IPS-15b (cell line): ENCODE data around the gene EMX2.

Experiments
- H3K27me3 ChIP-seq: one replicate; pipeline ENCODE4 v1.6.1; 2013; ENCODE audit warnings: low read length; ENCODE audit not compliant: control insufficient read depth, insufficient read depth
- H3K36me3 ChIP-seq: one replicate; pipeline ENCODE4 v1.6.1; 2013; ENCODE audit warnings: low read length; ENCODE audit not compliant: control insufficient read depth, insufficient read depth
- H3K4me1 ChIP-seq: one replicate; pipeline ENCODE4 v1.6.1; 2013; ENCODE audit warnings: mild to moderate bottlenecking, low read length; ENCODE audit not compliant: control insufficient read depth, insufficient read depth
- H3K4me3 ChIP-seq: one replicate; pipeline ENCODE4 v1.5.1; 2013; ENCODE audit warnings: low read depth, low read length
- H3K9ac ChIP-seq: one replicate; pipeline ENCODE4 v1.6.1; 2013; ENCODE audit warnings: low read depth, mild to moderate bottlenecking, low read length
- H3K9me3 ChIP-seq: one replicate; pipeline ENCODE4 v1.6.1; 2013; ENCODE audit warnings: mild to moderate bottlenecking, low read length; ENCODE audit not compliant: control insufficient read depth, insufficient read depth

Gene EMX2

GRCh38 chr10:117533507-117534281 is 8.9 kb upstream of the EMX2 start:
- H3K4me1 ChIP-seq, result peaks cover 4% of the 10 kb centered on the region
- no peak overlapping the region for H3K9ac ChIP-seq
- H3K4me3 ChIP-seq, result peak overlapping the region; percentile 16
- H3K36me3 ChIP-seq, result no peaks in the 10 kb centered on the region
- no peaks in the 10 kb centered on the region for H3K9me3 ChIP-seq
- peaks cover 99% of the 10 kb centered on the region for H3K27me3 ChIP-seq

GRCh38 chr10:117534321-117535297 is 7.9 kb upstream of the EMX2 start:
- peaks cover 99% of the 10 kb centered on the region for H3K27me3 ChIP-seq
- H3K9ac ChIP-seq, result no peak overlapping the region
- H3K4me3 ChIP-seq, result peak overlapping the region; percentile 22
- no peaks in the 10 kb centered on the region for H3K9me3 ChIP-seq
- no peaks in the 10 kb centered on the region for H3K36me3 ChIP-seq
- H3K4me1 ChIP-seq, result peaks cover 4% of the 10 kb centered on the region

GRCh38 chr10:117535298-117536071 is 7.1 kb upstream of the EMX2 start:
- Histone ChIP-seq H3K9me3 (no peaks in the 10 kb centered on the region), H3K36me3 (no peaks in the 10 kb centered on the region), H3K9ac (no peak overlapping the region), H3K4me1 (peaks cover 4% of the 10 kb centered on the region), H3K27me3 (peaks cover 100% of the 10 kb centered on the region), H3K4me3 (peak overlapping the region; percentile 22)

GRCh38 chr10:117536072-117536865 is 6.3 kb upstream of the EMX2 start:
- H3K9ac ChIP-seq, result no peak overlapping the region
- no peaks in the 10 kb centered on the region for H3K9me3 ChIP-seq
- H3K4me1 ChIP-seq, result peaks cover 4% of the 10 kb centered on the region
- no peaks in the 10 kb centered on the region for H3K36me3 ChIP-seq
- peak overlapping the region; percentile 32 for H3K4me3 ChIP-seq
- H3K27me3 ChIP-seq, result peaks cover 100% of the 10 kb centered on the region

- Histone ChIP-seq H3K9ac (no peak overlapping the region), H3K9me3 (no peaks in the 10 kb centered on the region), H3K4me1 (peaks cover 4% of the 10 kb centered on the region), H3K36me3 (no peaks in the 10 kb centered on the region), H3K27me3 (peaks cover 100% of the 10 kb centered on the region), H3K4me3 (peak overlapping the region; percentile 50)
These were observed 5.6 kb upstream of the EMX2 start for GRCh38 chr10:117536866-117537435.

- H3K4me3 ChIP-seq, result peak overlapping the region; percentile 50
- H3K36me3 ChIP-seq, result no peaks in the 10 kb centered on the region
- peaks cover 4% of the 10 kb centered on the region for H3K4me1 ChIP-seq
- no peak overlapping the region for H3K9ac ChIP-seq
- no peaks in the 10 kb centered on the region for H3K9me3 ChIP-seq
- H3K27me3 ChIP-seq, result peaks cover 100% of the 10 kb centered on the region
These were observed 5.1 kb upstream of the EMX2 start for GRCh38 chr10:117537436-117537903.

GRCh38 chr10:117537904-117538524 is 4.5 kb upstream of the EMX2 start:
- no peaks in the 10 kb centered on the region for H3K36me3 ChIP-seq
- H3K4me1 ChIP-seq, result peaks cover 4% of the 10 kb centered on the region
- H3K27me3 ChIP-seq, result peaks cover 99% of the 10 kb centered on the region
- no peak overlapping the region for H3K9ac ChIP-seq
- H3K4me3 ChIP-seq, result peak overlapping the region; percentile 50
- H3K9me3 ChIP-seq, result no peaks in the 10 kb centered on the region

- no peaks in the 10 kb centered on the region for H3K36me3 ChIP-seq
- H3K9ac ChIP-seq, result no peak overlapping the region
- H3K4me3 ChIP-seq, result peak overlapping the region; percentile 4
- H3K4me1 ChIP-seq, result peaks cover 4% of the 10 kb centered on the region
- peaks cover 95% of the 10 kb centered on the region for H3K27me3 ChIP-seq
- H3K9me3 ChIP-seq, result no peaks in the 10 kb centered on the region
These were observed 3.2 kb upstream of the EMX2 start for GRCh38 chr10:117539361-117539773.

GRCh38 chr10:117539903-117540639 is 2.5 kb upstream of the EMX2 start:
- Histone ChIP-seq H3K36me3 (no peaks in the 10 kb centered on the region), H3K4me1 (peaks cover 4% of the 10 kb centered on the region), H3K27me3 (peaks cover 95% of the 10 kb centered on the region), H3K9ac (no peak overlapping the region), H3K9me3 (no peaks in the 10 kb centered on the region), H3K4me3 (peak overlapping the region; percentile 4)
